HepG2 (cell line): Measurements from ENCODE around the gene PLCXD3. TPM values are rescaled to one million over a fixed set of nuclear protein-coding genes. Genes with fewer than 3 reads are reported as not detected.

ENCODE experiments used
- ATAC-seq: fragments of 200-7000 bp; cut with Tn5 transposase; 3 replicates; pipeline ENCODE4 v1.9.1; 2020; ENCODE audit warnings: mild to moderate bottlenecking, moderate library complexity
- BruUV-seq: library from RNA; stranded (reverse); fragments of 400-500 nt; replicated peaks from 2 replicates; lab custom pipeline; 2021; lab: Mats Ljungman, UMichigan
- CTCF ChIA-PET: fragments of 300-600 bp; formaldehyde crosslinking; extraction: SDS; loops from one replicate; lab custom pipeline; 2021; ENCODE audit warnings: low total read pairs, inconsistent platforms, low intra/inter-chr PET ratio; lab: Yijun Ruan, JAX
- POLR2A ChIA-PET: fragments of 350-600 bp; sonication (Branson Sonifier 250); formaldehyde crosslinking; loops from one replicate; lab custom pipeline; 2020; ENCODE audit warnings: antibody characterized with exemption, inconsistent platforms; lab: Yijun Ruan, JAX
- DNase-seq: peaks from one replicate; pipeline ENCODE4 v3.0.0-alpha.2; 2015; ENCODE audit warnings: low spot score
- FAIRE-seq: peaks from 3 replicates; lab custom pipeline; 2011; peaks lifted over from hg19 to GRCh38; lab: Jason Lieb, UNC
- H2AFZ ChIP-seq: one replicate; pipeline ENCODE4 v1.6.1; 2011; ENCODE audit warnings: low read length, inconsistent platforms
- H3K27ac ChIP-seq: fragments of 300-600 bp; 3 replicates; pipeline ENCODE4 v1.8.0; 2011; ENCODE audit warnings: mixed run types, mild to moderate bottlenecking, mixed read lengths, low read length, inconsistent platforms; ENCODE audit not compliant: insufficient read depth; ENCODE audit errors: extremely low read length
- H3K27me3 ChIP-seq, 2 experiments: fragments of 200-600 bp in 1 of 2; 2 replicates in 1 of 2; 3 replicates in 1 of 2; pipeline versions ENCODE4 v1.6.0 to v1.8.0; 2011; ENCODE audit warnings: low read length in 2 of 2, mild to moderate bottlenecking in 2 of 2, moderate library complexity in 2 of 2, inconsistent platforms in 1 of 2; ENCODE audit not compliant: insufficient read depth in 2 of 2, control insufficient read depth in 1 of 2
- H3K36me3 ChIP-seq, 2 experiments: fragments of 200-600 bp in 1 of 2; replicated peaks in 1 of 2; 2 replicates in 1 of 2; 3 replicates in 1 of 2; pipeline versions ENCODE4 v1.5.1 to v1.8.0; 2011; ENCODE audit warnings: low read length in 2 of 2, inconsistent platforms in 1 of 2; ENCODE audit not compliant: insufficient read depth in 2 of 2, control insufficient read depth in 1 of 2
- H3K4me1 ChIP-seq: 2 replicates; pipeline ENCODE4 v1.5.1; 2012; ENCODE audit warnings: low read length, inconsistent platforms; ENCODE audit not compliant: insufficient read depth
- H3K4me2 ChIP-seq: 2 replicates; pipeline ENCODE4 v1.6.0; 2011; ENCODE audit warnings: low read depth, low read length, inconsistent platforms
- H3K4me3 ChIP-seq, 3 experiments: fragments of 200-600 bp in 1 of 3; sonication (generic), shearing (Covaris generic) in 1 of 3; replicated peaks in 1 of 3; 2 replicates each; pipeline ENCODE4 v1.5.1; 2011 to 2016; ENCODE audit warnings: low read length in 3 of 3, inconsistent platforms in 2 of 3, low read depth in 2 of 3, mild to moderate bottlenecking in 2 of 3, control low read depth in 1 of 3, mixed read lengths in 1 of 3; ENCODE audit not compliant: insufficient read depth in 1 of 3
- H3K79me2 ChIP-seq: one replicate; pipeline ENCODE4 v1.6.1; 2011; ENCODE audit warnings: low read length, inconsistent platforms; ENCODE audit not compliant: insufficient read depth
- H3K9ac ChIP-seq: 2 replicates; pipeline ENCODE4 v1.6.0; 2011; ENCODE audit warnings: mild to moderate bottlenecking, low read depth, low read length, inconsistent platforms; ENCODE audit not compliant: insufficient read depth
- H3K9me3 ChIP-seq: 2 replicates; pipeline ENCODE4 v1.5.1; 2012; ENCODE audit warnings: mild to moderate bottlenecking, low read length
- H4K20me1 ChIP-seq: 2 replicates; pipeline ENCODE4 v1.6.0; 2011; ENCODE audit warnings: inconsistent platforms, mild to moderate bottlenecking, low read length, moderate library complexity; ENCODE audit not compliant: insufficient read depth
- CHD2 ChIP-seq: IDR thresholded peaks from 2 replicates; pipeline ENCODE4 v1.6.1; 2011; ENCODE audit warnings: low read depth, low read length, improper control_type of control experiment
- FOXM1 ChIP-seq: sonication (generic); formaldehyde crosslinking; IDR thresholded peaks from 2 replicates; pipeline ENCODE4 v1.5.0; 2020; ENCODE audit warnings: missing genetic modification reagents
- GABPA ChIP-seq, 2 experiments: IDR thresholded peaks; 2 replicates each; pipeline ENCODE4 v1.6.1; 2011 to 2016; ENCODE audit warnings: low read depth in 2 of 2, low read length in 1 of 2, missing biosample characterization in 1 of 2, missing genetic modification characterization in 1 of 2
- KDM2A ChIP-seq: sonication (generic); formaldehyde crosslinking; IDR thresholded peaks from 2 replicates; pipeline ENCODE4 v1.4.0; 2020; ENCODE audit warnings: low read depth, missing genetic modification reagents, borderline replicate concordance
- NFIC ChIP-seq: IDR thresholded peaks from 2 replicates; pipeline ENCODE4 v1.6.1; 2012; ENCODE audit warnings: mild to moderate bottlenecking, low read length, inconsistent platforms
- SATB2 ChIP-seq: sonication (generic); formaldehyde crosslinking; IDR thresholded peaks from 2 replicates; pipeline ENCODE4 v1.5.0; 2020; ENCODE audit warnings: missing genetic modification reagents
- SOX6 ChIP-seq, 2 experiments: fragments of 450-650 bp in 1 of 2; sonication (generic) in 1 of 2; formaldehyde crosslinking in 1 of 2; IDR thresholded peaks; 2 replicates each; pipeline versions ENCODE4 v1.4.0 to v1.6.1; 2017 to 2020; ENCODE audit warnings: antibody characterized with exemption in 1 of 2, mild to moderate bottlenecking in 1 of 2, missing genetic modification reagents in 1 of 2
- STAG1 ChIP-seq: sonication (generic); formaldehyde crosslinking; IDR thresholded peaks from 2 replicates; pipeline ENCODE4 v1.4.0; 2020; ENCODE audit warnings: missing genetic modification reagents
- TBL1XR1 ChIP-seq: fragments of 150-350 bp; IDR thresholded peaks from 2 replicates; pipeline ENCODE4 v1.6.1; 2014; ENCODE audit warnings: borderline replicate concordance, low read length; ENCODE audit not compliant: partially characterized antibody
- ZBTB34 ChIP-seq: sonication (generic); formaldehyde crosslinking; IDR thresholded peaks from 2 replicates; pipeline ENCODE4 v1.8.0; 2022; ENCODE audit warnings: mild to moderate bottlenecking, missing genetic modification reagents
- ZNF12 ChIP-seq: sonication (generic); formaldehyde crosslinking; IDR thresholded peaks from 2 replicates; pipeline ENCODE4 v1.5.0; 2020; ENCODE audit warnings: missing genetic modification reagents
- ZNF484 ChIP-seq: sonication (generic); formaldehyde crosslinking; IDR thresholded peaks from 2 replicates; pipeline ENCODE4 v1.5.1; 2020; ENCODE audit warnings: mild to moderate bottlenecking, low read depth, missing genetic modification reagents, borderline replicate concordance
- ZNF687 ChIP-seq: sonication (generic); formaldehyde crosslinking; IDR thresholded peaks from 2 replicates; pipeline ENCODE4 v1.5.1; 2020; ENCODE audit warnings: mild to moderate bottlenecking, missing genetic modification reagents, moderate library complexity
- ZNF770 ChIP-seq: sonication (generic); formaldehyde crosslinking; IDR thresholded peaks from 2 replicates; pipeline ENCODE4 v1.5.0; 2020; ENCODE audit warnings: mild to moderate bottlenecking, missing genetic modification reagents
- ZXDC ChIP-seq: sonication (generic); formaldehyde crosslinking; IDR thresholded peaks from 2 replicates; pipeline ENCODE4 v1.5.0; 2020; ENCODE audit warnings: mild to moderate bottlenecking, missing genetic modification reagents
- WGBS: methylation state at CpG from one replicate; pipeline ENCODE4 v1.1.6; 2017; ENCODE audit warnings: low lambda C conversion rate; 5-methylcytosine and 5-hydroxymethylcytosine counted together
- in situ Hi-C: cut with HindIII; loops from 2 replicates; pipeline ENCODE4 v1.10.0; 2017; ENCODE audit warnings: low pct_unique_long_range_greater_than_20kb; ENCODE audit not compliant: extremely low pct_ligation_motif_present
- intact Hi-C: fragments of 100-400 bp; cut with micrococcal nuclease; formaldehyde crosslinking; loops from one replicate; pipeline ENCODE4 v1.10.0; 2022; ENCODE audit not compliant: unreplicated experiment
- polyA plus RNA-seq, 8 experiments: library from polyadenylated mRNA; depleted of rRNA in 3 of 8; stranded (reverse) in 7 of 8; unstranded in 1 of 8; fragments of >200 nt; fragmentation: Illumina TruSeq in 4 of 8; extraction: Trizol in 4 of 8; gene quantifications; 2 replicates each; pipeline versions ENCODE4 v1.2.1 to v1.2.3, GENCODE V29; 2011 to 2016; ENCODE audit warnings: low read depth in 4 of 8, missing spikeins in 1 of 8, mixed read lengths in 1 of 8; ENCODE audit not compliant: insufficient read depth in 1 of 8
- total RNA-seq, 5 experiments: library from RNA; depleted of rRNA; stranded (reverse); fragments of >200 nt; fragmentation: Illumina TruSeq; extraction: Trizol; gene quantifications; 2 replicates each; pipeline ENCODE4 v1.2.3, GENCODE V29; 2016; ENCODE audit warnings: low read depth in 1 of 5

PLCXD3 gene
- total and polyA plus RNA-seq, 2 of the 13 experiments (the other 11 are each of a cell fraction or from before 2014, with no cell fraction given), result not detected

- Histone ChIP-seq H3K4me3 (no peak overlapping the region), H3K79me2 (no peaks in the 10 kb centered on the region), H2AFZ (no peak overlapping the region), H3K27me3 (no peaks in the 10 kb centered on the region), H3K9me3 (no peaks in the 10 kb centered on the region), H3K36me3 (no peaks in the 10 kb centered on the region), H3K4me1 (peaks cover 7% of the 10 kb centered on the region), H3K4me2 (no peak overlapping the region), H3K27ac (no peak overlapping the region), H3K9ac (no peak overlapping the region), H4K20me1 (no peaks in the 10 kb centered on the region)
- in situ Hi-C loops, result no loop called here
- no peak for DNase-seq
- intact Hi-C loops, result loop anchor here (10.0 kb wide), 1 partner anchor 218 kb away; no protein-coding TSS in a partner anchor
- WGBS, result 0% methylated on average over 1 of the region's 1 CpG
- FAIRE-seq, result no peak
- CTCF ChIA-PET, result no interaction called here
- ATAC-seq, result no peak
- BruUV-seq, result no TSS peak
- POLR2A ChIA-PET, result no interaction called here
- no peak for TF ChIP-seq KDM2A
- TF ChIP-seq SOX6 (IDR thresholded peaks at IDR 0.05), result no peak
- TF ChIP-seq SOX6 (CRISPR knock-in tag; IDR thresholded peaks at IDR 0.05), result no peak
- no peak for TF ChIP-seq ZBTB34 (CRISPR knock-in tag)
- TF ChIP-seq ZNF687 (CRISPR knock-in tag), result no peak
- TF ChIP-seq ZNF12, result no peak
- no peak for TF ChIP-seq ZNF484 (CRISPR knock-in tag)
- TF ChIP-seq ZXDC (CRISPR knock-in tag), result no peak
- TF ChIP-seq SATB2 (CRISPR knock-in tag), result no peak
- TF ChIP-seq FOXM1 (CRISPR knock-in tag), result no peak
- TF ChIP-seq STAG1 (CRISPR knock-in tag), result no peak
- no peak for TF ChIP-seq NFIC
- TF ChIP-seq GABPA (IDR thresholded peaks at IDR 0.05; ENCODE audit: low read depth, low read length), result no peak
- no peak for TF ChIP-seq GABPA (CRISPR knock-in tag; IDR thresholded peaks at IDR 0.05; ENCODE audit: low read depth)
- TF ChIP-seq CHD2, result no peak
- no peak for TF ChIP-seq ZNF770 (CRISPR knock-in tag)
- TF ChIP-seq TBL1XR1, result no peak
Measured at GRCh38 chr5:41416336-41416735, 94.1 kb downstream of the PLCXD3 start.
